ENCODE data around the gene ZNF507.

The ZNF507 gene

GRCh38 chr19:32349051-32349450 lies 3.6 kb downstream of the ZNF507 start:
- in situ Hi-C loops (cut with MboI; ENCODE audit: low sequenced_read_pairs, unreplicated experiment), result loop anchor here (25.0 kb wide), 1 partner anchor 213 kb away; no protein-coding TSS in a partner anchor

GRCh38 chr19:32349724-32350470 lies 4.5 kb downstream of the ZNF507 start:
- no peak for DNase-seq (ENCODE audit: low spot score)
- no peak for TF ChIP-seq CTCF (IDR thresholded peaks at IDR 0.05; ENCODE audit: borderline replicate concordance, control extremely low read depth, extremely low read depth, insufficient read depth, missing control alignments)
- in situ Hi-C loops (cut with MboI; ENCODE audit: low sequenced_read_pairs, unreplicated experiment), result loop anchor here (25.0 kb wide), 1 partner anchor 212 kb away; no protein-coding TSS in a partner anchor

More at GRCh38 chr19:32349051-32349450, 3.6 kb downstream of the ZNF507 start:
- DNase-seq (ENCODE audit: low spot score), result no peak
- no peak for TF ChIP-seq CTCF (IDR thresholded peaks at IDR 0.05; ENCODE audit: borderline replicate concordance, control extremely low read depth, extremely low read depth, insufficient read depth, missing control alignments)

GRCh38 chr19:32350471-32350865 lies 5.1 kb downstream of the ZNF507 start:
- in situ Hi-C loops (cut with MboI; ENCODE audit: low sequenced_read_pairs, unreplicated experiment), result no loop called here
- no peak for DNase-seq (ENCODE audit: low spot score)
- no peak for TF ChIP-seq CTCF (IDR thresholded peaks at IDR 0.05; ENCODE audit: borderline replicate concordance, control extremely low read depth, extremely low read depth, insufficient read depth, missing control alignments)

- in situ Hi-C loops (cut with MboI; ENCODE audit: low sequenced_read_pairs, unreplicated experiment), result no loop called here
- no peak for TF ChIP-seq CTCF (IDR thresholded peaks at IDR 0.05; ENCODE audit: borderline replicate concordance, control extremely low read depth, extremely low read depth, insufficient read depth, missing control alignments)
- no peak for DNase-seq (ENCODE audit: low spot score)
Measured at GRCh38 chr19:32350987-32351348, 5.6 kb downstream of the ZNF507 start.

- in situ Hi-C loops (cut with MboI; ENCODE audit: low sequenced_read_pairs, unreplicated experiment), result no loop called here
Measured at GRCh38 chr19:32352241-32352630, 6.8 kb downstream of the ZNF507 start.

GRCh38 chr19:32354345-32354744 lies 8.9 kb downstream of the ZNF507 start:
- TF ChIP-seq CTCF (IDR thresholded peaks at IDR 0.05; ENCODE audit: borderline replicate concordance, control extremely low read depth, extremely low read depth, insufficient read depth, missing control alignments), result no peak
- in situ Hi-C loops (cut with MboI; ENCODE audit: low sequenced_read_pairs, unreplicated experiment), result no loop called here

More at GRCh38 chr19:32352241-32352630, 6.8 kb downstream of the ZNF507 start:
- no peak for DNase-seq (ENCODE audit: low spot score)
- TF ChIP-seq CTCF (IDR thresholded peaks at IDR 0.05; ENCODE audit: borderline replicate concordance, control extremely low read depth, extremely low read depth, insufficient read depth, missing control alignments), result no peak

More at GRCh38 chr19:32354345-32354744, 8.9 kb downstream of the ZNF507 start:
- no peak for DNase-seq (ENCODE audit: low spot score)
